Measurements from ENCODE around the gene OPN1SW.

DNA sequence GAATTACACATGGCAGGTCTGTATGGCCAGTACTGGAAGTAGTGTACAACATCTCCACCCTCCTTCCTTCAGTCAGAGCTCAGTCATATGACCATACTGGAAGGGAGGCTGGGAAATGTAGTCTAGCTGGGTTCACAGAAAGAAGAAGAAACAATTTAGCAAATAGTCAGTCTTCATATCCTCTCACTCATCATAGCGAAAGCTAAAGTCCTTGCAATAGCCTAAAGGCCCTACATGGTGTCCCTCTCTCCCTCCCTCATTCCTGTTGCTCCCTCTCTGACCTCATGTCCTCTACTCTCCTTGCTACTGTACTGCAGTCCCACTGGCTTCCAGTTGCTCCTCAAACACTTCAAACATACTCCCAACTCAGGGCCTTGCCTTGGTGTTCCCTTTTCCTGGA is 40.7 kb downstream of the OPN1SW start:
- TF ChIP-seq, protein P1, sequence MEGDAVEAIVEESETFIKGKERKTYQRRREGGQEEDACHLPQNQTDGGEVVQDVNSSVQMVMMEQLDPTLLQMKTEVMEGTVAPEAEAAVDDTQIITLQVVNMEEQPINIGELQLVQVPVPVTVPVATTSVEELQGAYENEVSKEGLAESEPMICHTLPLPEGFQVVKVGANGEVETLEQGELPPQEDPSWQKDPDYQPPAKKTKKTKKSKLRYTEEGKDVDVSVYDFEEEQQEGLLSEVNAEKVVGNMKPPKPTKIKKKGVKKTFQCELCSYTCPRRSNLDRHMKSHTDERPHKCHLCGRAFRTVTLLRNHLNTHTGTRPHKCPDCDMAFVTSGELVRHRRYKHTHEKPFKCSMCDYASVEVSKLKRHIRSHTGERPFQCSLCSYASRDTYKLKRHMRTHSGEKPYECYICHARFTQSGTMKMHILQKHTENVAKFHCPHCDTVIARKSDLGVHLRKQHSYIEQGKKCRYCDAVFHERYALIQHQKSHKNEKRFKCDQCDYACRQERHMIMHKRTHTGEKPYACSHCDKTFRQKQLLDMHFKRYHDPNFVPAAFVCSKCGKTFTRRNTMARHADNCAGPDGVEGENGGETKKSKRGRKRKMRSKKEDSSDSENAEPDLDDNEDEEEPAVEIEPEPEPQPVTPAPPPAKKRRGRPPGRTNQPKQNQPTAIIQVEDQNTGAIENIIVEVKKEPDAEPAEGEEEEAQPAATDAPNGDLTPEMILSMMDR (IDR thresholded peaks at IDR 0.05): no peak
- TF ChIP-seq POLR2A (IDR thresholded peaks at IDR 0.05) (no peak), POLR2AphosphoS5 (IDR thresholded peaks at IDR 0.05) (no peak)

Measured in breast epithelium (tissue), 3 donors.